Endothelial cell of umbilical vein (primary cell): ENCODE measurements around the gene TMEM107. TPM values are rescaled to one million over a fixed set of nuclear protein-coding genes. Genes with fewer than 3 reads are reported as not detected.

ENCODE experiments used
- BruUV-seq: library from RNA; stranded (reverse); fragments of 400-500 nt; replicated peaks from 2 replicates; lab custom pipeline; 2021; lab: Mats Ljungman, UMichigan
- CTCF ChIA-PET: fragments of 300-600, 350-600 bp; sonication (Branson Sonifier 250); formaldehyde crosslinking; loops from one replicate; lab custom pipeline; 2021; ENCODE audit warnings: antibody characterized with exemption, inconsistent platforms; lab: Charles Lee
- POLR2A ChIA-PET: fragments of 300-600, 350-600 bp; sonication (Branson Sonifier 250); formaldehyde crosslinking; loops from one replicate; lab custom pipeline; 2021; ENCODE audit warnings: antibody characterized with exemption, inconsistent platforms; lab: Charles Lee
- DNase-seq: peaks from one replicate; pipeline ENCODE4 v3.0.0-alpha.2; 2011; ENCODE audit warnings: low read depth, low spot score
- FAIRE-seq: peaks from 2 replicates; lab custom pipeline; 2011; peaks lifted over from hg19 to GRCh38; lab: Jason Lieb, UNC
- H2AFZ ChIP-seq: 2 replicates; pipeline ENCODE4 v1.6.0; 2012; ENCODE audit warnings: low read depth, low read length, control low read depth, inconsistent platforms
- H3K27ac ChIP-seq: 2 replicates; pipeline ENCODE4 v1.5.1; 2011; ENCODE audit warnings: low read depth, mild to moderate bottlenecking, control low read depth, low read length, moderate library complexity; ENCODE audit not compliant: insufficient read depth
- H3K27me3 ChIP-seq, 2 experiments: 2 replicates each; pipeline versions ENCODE4 v1.6.0 to v1.6.1; 2011; ENCODE audit warnings: low read length in 2 of 2, mixed read lengths in 1 of 2; ENCODE audit not compliant: control insufficient read depth in 2 of 2, insufficient read depth in 2 of 2
- H3K36me3 ChIP-seq, 2 experiments: 2 replicates in 1 of 2; 3 replicates in 1 of 2; pipeline ENCODE4 v1.5.1; 2011; ENCODE audit warnings: low read length in 2 of 2, mild to moderate bottlenecking in 1 of 2, moderate library complexity in 1 of 2; ENCODE audit not compliant: control insufficient read depth in 2 of 2, insufficient read depth in 2 of 2; ENCODE audit errors: extremely low read depth in 1 of 2
- H3K4me1 ChIP-seq: 3 replicates; pipeline ENCODE4 v1.5.1; 2011; ENCODE audit warnings: mild to moderate bottlenecking, low read length; ENCODE audit not compliant: control insufficient read depth, insufficient read depth; ENCODE audit errors: extremely low read depth
- H3K4me2 ChIP-seq: 2 replicates; pipeline ENCODE4 v1.6.1; 2011; ENCODE audit warnings: low read length, control low read depth, mixed read lengths; ENCODE audit not compliant: insufficient read depth
- H3K4me3 ChIP-seq, 3 experiments: fragments of 200-600 bp in 1 of 3; sonication (generic), shearing (Covaris generic) in 1 of 3; replicated peaks in 1 of 3; 2 replicates each; pipeline ENCODE4 v1.5.1; 2011 to 2016; ENCODE audit warnings: control low read depth in 3 of 3, low read length in 3 of 3, mild to moderate bottlenecking in 2 of 3, inconsistent platforms in 1 of 3, low read depth in 1 of 3, moderate library complexity in 1 of 3; ENCODE audit not compliant: insufficient read depth in 1 of 3
- H3K79me2 ChIP-seq: 2 replicates; pipeline ENCODE4 v1.6.0; 2012; ENCODE audit warnings: low read length, inconsistent platforms; ENCODE audit not compliant: control insufficient read depth, insufficient read depth
- H3K9ac ChIP-seq: replicated peaks from 2 replicates; pipeline ENCODE3; 2011; ENCODE audit warnings: low read length, control low read depth; ENCODE audit not compliant: insufficient read depth; ENCODE audit errors: extremely low read depth
- H3K9me1 ChIP-seq: replicated peaks from 3 replicates; pipeline ENCODE4 v1.6.0; 2011; ENCODE audit warnings: mild to moderate bottlenecking, low read length; ENCODE audit not compliant: control insufficient read depth, insufficient read depth; ENCODE audit errors: extremely low read depth
- H3K9me3 ChIP-seq: replicated peaks from 2 replicates; pipeline ENCODE4 v1.5.1; 2012; ENCODE audit warnings: low read length, inconsistent platforms; ENCODE audit not compliant: control insufficient read depth, insufficient read depth
- H4K20me1 ChIP-seq: replicated peaks from 2 replicates; pipeline ENCODE3; 2011; ENCODE audit warnings: mild to moderate bottlenecking, low read length; ENCODE audit not compliant: control insufficient read depth, insufficient read depth; ENCODE audit errors: extremely low read depth
- EZH2 ChIP-seq: IDR thresholded peaks from 2 replicates; pipeline ENCODE4 v1.6.1; 2012; ENCODE audit warnings: borderline replicate concordance, low read depth, mild to moderate bottlenecking, moderate library complexity, low read length, inconsistent platforms; ENCODE audit not compliant: severe bottlenecking
- FOS ChIP-seq: IDR thresholded peaks from 2 replicates; pipeline ENCODE4 v1.6.1; 2011; ENCODE audit warnings: mild to moderate bottlenecking, low read length, moderate library complexity, borderline replicate concordance; ENCODE audit not compliant: insufficient read depth
- GATA2 ChIP-seq: IDR thresholded peaks from 2 replicates; pipeline ENCODE4 v1.7.0; 2011; ENCODE audit warnings: low read depth, mild to moderate bottlenecking, moderate library complexity, mixed read lengths, low read length; ENCODE audit not compliant: insufficient read length, insufficient read depth
- JUN ChIP-seq: IDR thresholded peaks from 2 replicates; pipeline ENCODE4 v1.6.1; 2011; ENCODE audit warnings: borderline replicate concordance, low read depth; ENCODE audit not compliant: insufficient read length, insufficient read depth
- MYC ChIP-seq: IDR thresholded peaks from one replicate; pipeline ENCODE4 v1.6.1; 2011; ENCODE audit warnings: mild to moderate bottlenecking, low read depth, low read length
- POLR2A ChIP-seq: IDR thresholded peaks from 2 replicates; pipeline ENCODE4 v1.6.1; 2012; ENCODE audit warnings: low read depth, mild to moderate bottlenecking, control low read depth, low read length
- POLR2AphosphoS5 ChIP-seq: IDR thresholded peaks from 2 replicates; pipeline ENCODE4 v1.6.1; 2012; ENCODE audit warnings: low read depth, mild to moderate bottlenecking, control low read depth, low read length, moderate library complexity; ENCODE audit not compliant: insufficient read depth
- dilution Hi-C: fragments of 300-500 bp; cut with MboI; formaldehyde crosslinking; loops from one replicate; pipeline ENCODE4 v1.15.0; 2019; ENCODE audit warnings: low sequenced_read_pairs; ENCODE audit not compliant: extremely low pct_ligation_motif_present
- intact Hi-C: fragments of 100-400 bp; cut with micrococcal nuclease; formaldehyde crosslinking; loops from one replicate; pipeline ENCODE4 v1.10.0; 2022
- polyA plus RNA-seq, 4 experiments: library from polyadenylated mRNA; depleted of rRNA in 3 of 4; stranded (reverse) in 3 of 4; unstranded in 1 of 4; fragments of >200 nt; gene quantifications; 2 replicates each; pipeline versions ENCODE4 v1.2.1 to v1.2.3, GENCODE V29; 2011 to 2012; ENCODE audit warnings: missing spikeins in 1 of 4
- total RNA-seq: library from RNA; stranded (reverse); gene quantifications from 2 replicates; pipeline ENCODE4 v1.2.3, GENCODE V29; 2021
- TF ChIP-seq, protein P1 (sequence below): IDR thresholded peaks from 2 replicates; pipeline ENCODE4 v1.6.1; 2011; ENCODE audit not compliant: insufficient read depth, insufficient read length
- TF ChIP-seq, protein P2 (sequence below), 2 donors: IDR thresholded peaks; 1 replicate in 1 of 2; 2 replicates in 1 of 2; pipeline ENCODE4 v1.5.1; 2011; ENCODE audit warnings: low read length in 2 of 2, mild to moderate bottlenecking in 2 of 2, moderate library complexity in 2 of 2, control low read depth in 1 of 2, inconsistent platforms in 1 of 2, low read depth in 1 of 2; ENCODE audit not compliant: insufficient read depth in 1 of 2; ENCODE audit errors: extremely low read depth in 1 of 2

Gene TMEM107
- total and polyA plus RNA-seq, 2 donors (not counting 3 experiments of a cell fraction or from before 2014, with no cell fraction given) = 20.4 to 31.6 TPM

- intact Hi-C loops (no loop called here), dilution Hi-C loops (no loop called here)
- H3K4me2 ChIP-seq = no peak overlapping the region
- BruUV-seq = no TSS peak
- TF ChIP-seq JUN (no peak), FOS (no peak), POLR2A (no peak), EZH2 (no peak), MYC (no peak), POLR2AphosphoS5 (no peak), GATA2 (no peak)
- TF ChIP-seq, protein P1, sequence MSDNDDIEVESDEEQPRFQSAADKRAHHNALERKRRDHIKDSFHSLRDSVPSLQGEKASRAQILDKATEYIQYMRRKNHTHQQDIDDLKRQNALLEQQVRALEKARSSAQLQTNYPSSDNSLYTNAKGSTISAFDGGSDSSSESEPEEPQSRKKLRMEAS = no peak
- TF ChIP-seq, protein P2, sequence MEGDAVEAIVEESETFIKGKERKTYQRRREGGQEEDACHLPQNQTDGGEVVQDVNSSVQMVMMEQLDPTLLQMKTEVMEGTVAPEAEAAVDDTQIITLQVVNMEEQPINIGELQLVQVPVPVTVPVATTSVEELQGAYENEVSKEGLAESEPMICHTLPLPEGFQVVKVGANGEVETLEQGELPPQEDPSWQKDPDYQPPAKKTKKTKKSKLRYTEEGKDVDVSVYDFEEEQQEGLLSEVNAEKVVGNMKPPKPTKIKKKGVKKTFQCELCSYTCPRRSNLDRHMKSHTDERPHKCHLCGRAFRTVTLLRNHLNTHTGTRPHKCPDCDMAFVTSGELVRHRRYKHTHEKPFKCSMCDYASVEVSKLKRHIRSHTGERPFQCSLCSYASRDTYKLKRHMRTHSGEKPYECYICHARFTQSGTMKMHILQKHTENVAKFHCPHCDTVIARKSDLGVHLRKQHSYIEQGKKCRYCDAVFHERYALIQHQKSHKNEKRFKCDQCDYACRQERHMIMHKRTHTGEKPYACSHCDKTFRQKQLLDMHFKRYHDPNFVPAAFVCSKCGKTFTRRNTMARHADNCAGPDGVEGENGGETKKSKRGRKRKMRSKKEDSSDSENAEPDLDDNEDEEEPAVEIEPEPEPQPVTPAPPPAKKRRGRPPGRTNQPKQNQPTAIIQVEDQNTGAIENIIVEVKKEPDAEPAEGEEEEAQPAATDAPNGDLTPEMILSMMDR (IDR thresholded peaks at IDR 0.05; ENCODE audit: extremely low read depth in 1 of 2, insufficient read depth in 1 of 2, low read depth in 1 of 2, low read length in 2 of 2) = no peak
- no peaks in the 10 kb centered on the region for H3K9me1 ChIP-seq
- peaks cover 9% of the 10 kb centered on the region for H3K4me1 ChIP-seq
- no peaks in the 10 kb centered on the region for H3K79me2 ChIP-seq
- no peak overlapping the region for H3K27ac ChIP-seq
- peaks cover 2 to 21% of the 10 kb centered on the region in 2 experiments for H3K36me3 ChIP-seq
- H3K9me3 ChIP-seq = no peaks in the 10 kb centered on the region
- H3K9ac ChIP-seq = no peak overlapping the region
- FAIRE-seq (no peak), DNase-seq (no peak)
- no peaks in the 10 kb centered on the region for H4K20me1 ChIP-seq
- H3K27me3 ChIP-seq = no peaks in the 10 kb centered on the region
- H3K4me3 ChIP-seq = no peak overlapping the region
- CTCF ChIA-PET = interaction anchor here (1.7 kb wide), 1 partner anchor 36 kb away, joined by 4 read pairs; no protein-coding TSS in a partner anchor
- no peak overlapping the region for H2AFZ ChIP-seq
- POLR2A ChIA-PET = interaction anchor here (1.0 kb wide), 1 partner anchor 33 kb away, joined by 5 read pairs; no protein-coding TSS in a partner anchor
These were observed 49.0 kb upstream of the TMEM107 start for GRCh38 chr17:8224891-8225812.
